HCT116 (cell line): Measurements from ENCODE around the gene ELF1.

Source experiments
- EGR1 ChIP-seq: IDR thresholded peaks from 2 replicates; pipeline ENCODE4 v1.6.1; 2012; ENCODE audit warnings: low read depth
- MAX ChIP-seq: IDR thresholded peaks from 2 replicates; pipeline ENCODE4 v1.6.1; 2012
- POLR2A ChIP-seq: IDR thresholded peaks from 2 replicates; pipeline ENCODE4 v1.7.0; 2011; ENCODE audit warnings: borderline replicate concordance; ENCODE audit not compliant: insufficient read depth, insufficient read length; ENCODE audit errors: extremely low read depth
- TF ChIP-seq, protein P1 (sequence below), 3 experiments: fragments of 200-600 bp in 1 of 3; sonication (generic) in 1 of 3; IDR thresholded peaks in 2 of 3; conservative IDR thresholded peaks in 1 of 3; 2 replicates each; pipeline ENCODE4 v1.5.1; 2012 to 2017; ENCODE audit warnings: low read depth in 2 of 3, low read length in 2 of 3, antibody characterized with exemption in 1 of 3, borderline replicate concordance in 1 of 3, control low read depth in 1 of 3, mild to moderate bottlenecking in 1 of 3, mixed read lengths in 1 of 3, mixed run types in 1 of 3, moderate library complexity in 1 of 3; ENCODE audit not compliant: insufficient read depth in 1 of 3

GRCh38 chr13:40922437-40923040, 96.6 kb downstream of the ELF1 start:
- TF ChIP-seq, protein P1, sequence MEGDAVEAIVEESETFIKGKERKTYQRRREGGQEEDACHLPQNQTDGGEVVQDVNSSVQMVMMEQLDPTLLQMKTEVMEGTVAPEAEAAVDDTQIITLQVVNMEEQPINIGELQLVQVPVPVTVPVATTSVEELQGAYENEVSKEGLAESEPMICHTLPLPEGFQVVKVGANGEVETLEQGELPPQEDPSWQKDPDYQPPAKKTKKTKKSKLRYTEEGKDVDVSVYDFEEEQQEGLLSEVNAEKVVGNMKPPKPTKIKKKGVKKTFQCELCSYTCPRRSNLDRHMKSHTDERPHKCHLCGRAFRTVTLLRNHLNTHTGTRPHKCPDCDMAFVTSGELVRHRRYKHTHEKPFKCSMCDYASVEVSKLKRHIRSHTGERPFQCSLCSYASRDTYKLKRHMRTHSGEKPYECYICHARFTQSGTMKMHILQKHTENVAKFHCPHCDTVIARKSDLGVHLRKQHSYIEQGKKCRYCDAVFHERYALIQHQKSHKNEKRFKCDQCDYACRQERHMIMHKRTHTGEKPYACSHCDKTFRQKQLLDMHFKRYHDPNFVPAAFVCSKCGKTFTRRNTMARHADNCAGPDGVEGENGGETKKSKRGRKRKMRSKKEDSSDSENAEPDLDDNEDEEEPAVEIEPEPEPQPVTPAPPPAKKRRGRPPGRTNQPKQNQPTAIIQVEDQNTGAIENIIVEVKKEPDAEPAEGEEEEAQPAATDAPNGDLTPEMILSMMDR (IDR thresholded peaks at IDR 0.05 in 2 of 3, conservative IDR thresholded peaks at IDR 0.05 in 1 of 3; ENCODE audit: borderline replicate concordance in 1 of 3, insufficient read depth in 1 of 3, low read depth in 2 of 3, low read length in 2 of 3): no peak
- TF ChIP-seq MAX (no peak), POLR2A (no peak), EGR1 (no peak)
